H1 (cell line): Measurements from ENCODE around the gene NFAT5. TPM values are rescaled to one million over a fixed set of nuclear protein-coding genes. Genes with fewer than 3 reads are reported as not detected.

Experiments
- CTCF ChIA-PET: fragments of 300-600 bp; sonication (Branson Sonifier 250); formaldehyde crosslinking; loops from one replicate; lab custom pipeline; 2021; ENCODE audit not compliant: partially characterized antibody; lab: Charles Lee
- POLR2A ChIA-PET: fragments of 300-600 bp; sonication (Branson Sonifier 250); formaldehyde crosslinking; loops from one replicate; lab custom pipeline; 2021; ENCODE audit warnings: inconsistent platforms; ENCODE audit not compliant: partially characterized antibody; lab: Charles Lee
- DNase-seq, 2 experiments: peaks; one replicate each; pipeline versions ENCODE4 v3.0.0 to v3.0.0-alpha.2; 2010 to 2022; ENCODE audit warnings: low spot score in 2 of 2, low read depth in 1 of 2, mixed read lengths in 1 of 2
- FAIRE-seq: peaks from 2 replicates; lab custom pipeline; 2011; peaks lifted over from hg19 to GRCh38; lab: Jason Lieb, UNC
- H2AFZ ChIP-seq: 2 replicates; pipeline ENCODE4 v1.8.1; 2012; ENCODE audit warnings: low read length, inconsistent platforms
- H2AK5ac ChIP-seq: 2 replicates; pipeline ENCODE4 v1.6.1; 2013; ENCODE audit warnings: low read depth, low read length
- H2BK120ac ChIP-seq: replicated peaks from 2 replicates; pipeline ENCODE3; 2013; ENCODE audit warnings: low read depth, low read length, inconsistent platforms
- H2BK12ac ChIP-seq: 2 replicates; pipeline ENCODE4 v1.6.1; 2013; ENCODE audit warnings: low read depth, low read length
- H2BK15ac ChIP-seq: 2 replicates; pipeline ENCODE4 v1.6.1; 2013; ENCODE audit warnings: low read length
- H2BK20ac ChIP-seq: 2 replicates; pipeline ENCODE4 v1.6.1; 2013; ENCODE audit warnings: low read length
- H2BK5ac ChIP-seq: 2 replicates; pipeline ENCODE4 v1.6.1; 2013; ENCODE audit warnings: low read depth, low read length
- H3K14ac ChIP-seq: 2 replicates; pipeline ENCODE4 v1.6.1; 2013; ENCODE audit warnings: inconsistent platforms; ENCODE audit not compliant: insufficient read length
- H3K18ac ChIP-seq: 2 replicates; pipeline ENCODE4 v1.6.1; 2013; ENCODE audit warnings: low read length; ENCODE audit errors: extremely low read depth
- H3K23ac ChIP-seq: 2 replicates; pipeline ENCODE4 v1.6.1; 2013; ENCODE audit warnings: inconsistent platforms; ENCODE audit not compliant: insufficient read length
- H3K23me2 ChIP-seq: 2 replicates; pipeline ENCODE4 v1.6.1; 2013; ENCODE audit warnings: low read depth, low read length
- H3K27ac ChIP-seq: 2 replicates; pipeline ENCODE4 v1.6.1; 2011; ENCODE audit warnings: low read depth, low read length, inconsistent platforms
- H3K27me3 ChIP-seq, 4 experiments: replicated peaks in 1 of 4; 1 replicate in 1 of 4; 2 replicates in 3 of 4; pipeline versions ENCODE4 v1.6.1 to v1.8.1; 2011 to 2013; ENCODE audit warnings: low read length in 3 of 4, mild to moderate bottlenecking in 3 of 4, inconsistent platforms in 2 of 4, mixed read lengths in 2 of 4, moderate library complexity in 1 of 4; ENCODE audit not compliant: control insufficient read depth in 3 of 4, insufficient read depth in 3 of 4; ENCODE audit errors: extremely low read depth in 1 of 4
- H3K36me3 ChIP-seq, 4 experiments: 2 replicates each; pipeline versions ENCODE4 v1.6.1 to v1.8.1; 2011 to 2013; ENCODE audit warnings: mild to moderate bottlenecking in 4 of 4, low read length in 3 of 4, moderate library complexity in 2 of 4, control low read depth in 1 of 4, inconsistent platforms in 1 of 4; ENCODE audit not compliant: insufficient read depth in 4 of 4, control insufficient read depth in 2 of 4
- H3K4ac ChIP-seq: replicated peaks from 2 replicates; pipeline ENCODE3; 2013; ENCODE audit warnings: low read length, low read depth, mixed read lengths, inconsistent platforms; ENCODE audit not compliant: insufficient read length
- H3K4me1 ChIP-seq, 4 experiments: replicated peaks in 1 of 4; 1 replicate in 1 of 4; 2 replicates in 3 of 4; pipeline versions ENCODE4 v1.6.1 to v1.8.1; 2011 to 2013; ENCODE audit warnings: low read length in 3 of 4, inconsistent platforms in 2 of 4, mixed read lengths in 1 of 4; ENCODE audit not compliant: insufficient read depth in 4 of 4, control insufficient read depth in 3 of 4
- H3K4me2 ChIP-seq, 2 experiments: 2 replicates each; pipeline versions ENCODE4 v1.6.1 to v1.8.1; 2011 to 2013; ENCODE audit warnings: low read depth in 2 of 2, low read length in 2 of 2, control low read depth in 1 of 2, inconsistent platforms in 1 of 2, mild to moderate bottlenecking in 1 of 2; ENCODE audit not compliant: insufficient read depth in 1 of 2
- H3K4me3 ChIP-seq, 4 experiments: fragments of 200-600, 300-600 bp in 1 of 4; sonication (generic), shearing (Covaris generic), sonication (Bioruptor Twin) in 1 of 4; 2 replicates each; pipeline versions ENCODE4 v1.5.1 to v1.8.1; 2011 to 2016; ENCODE audit warnings: low read length in 4 of 4, low read depth in 3 of 4, control low read depth in 2 of 4, inconsistent platforms in 2 of 4, mild to moderate bottlenecking in 2 of 4, mixed read lengths in 1 of 4, moderate library complexity in 1 of 4; ENCODE audit not compliant: insufficient read depth in 2 of 4; ENCODE audit errors: extremely low read depth in 1 of 4
- H3K56ac ChIP-seq: replicated peaks from 2 replicates; pipeline ENCODE3; 2013; ENCODE audit warnings: low read depth, mild to moderate bottlenecking, mixed read lengths, low read length, inconsistent platforms; ENCODE audit not compliant: insufficient read length
- H3K79me1 ChIP-seq: 2 replicates; pipeline ENCODE4 v1.6.1; 2013; ENCODE audit warnings: low read depth, low read length, control low read depth
- H3K79me2 ChIP-seq, 2 experiments: 2 replicates each; pipeline versions ENCODE4 v1.6.1 to v1.8.1; 2012 to 2013; ENCODE audit warnings: low read length in 2 of 2, mild to moderate bottlenecking in 2 of 2, inconsistent platforms in 1 of 2; ENCODE audit not compliant: insufficient read depth in 2 of 2, control insufficient read depth in 1 of 2
- H3K9ac ChIP-seq, 4 experiments: replicated peaks in 1 of 4; 1 replicate in 1 of 4; 2 replicates in 3 of 4; pipeline versions ENCODE4 v1.6.1 to v1.8.1; 2011 to 2013; ENCODE audit warnings: low read depth in 3 of 4, low read length in 3 of 4, control low read depth in 2 of 4, mild to moderate bottlenecking in 2 of 4, moderate library complexity in 2 of 4, inconsistent platforms in 1 of 4; ENCODE audit errors: extremely low read depth in 1 of 4
- H3K9me3 ChIP-seq, 2 experiments: 2 replicates each; pipeline versions ENCODE4 v1.6.1 to v1.8.1; 2012 to 2013; ENCODE audit warnings: mild to moderate bottlenecking in 2 of 2, moderate library complexity in 2 of 2, control low read depth in 1 of 2, inconsistent platforms in 1 of 2, low read depth in 1 of 2, low read length in 1 of 2, mixed read lengths in 1 of 2; ENCODE audit not compliant: insufficient read depth in 2 of 2
- H4K20me1 ChIP-seq, 2 experiments: replicated peaks in 1 of 2; 2 replicates each; pipeline versions ENCODE3 to v1.8.1; 2011 to 2013; ENCODE audit warnings: inconsistent platforms in 2 of 2, low read length in 2 of 2, mild to moderate bottlenecking in 1 of 2; ENCODE audit not compliant: insufficient read depth in 2 of 2, control insufficient read depth in 1 of 2
- H4K5ac ChIP-seq: 2 replicates; pipeline ENCODE4 v1.6.1; 2013; ENCODE audit warnings: low read length, low read depth, mixed read lengths, inconsistent platforms; ENCODE audit not compliant: insufficient read length
- H4K8ac ChIP-seq: 2 replicates; pipeline ENCODE4 v1.8.0; 2013; ENCODE audit warnings: mild to moderate bottlenecking, moderate library complexity, low read length, inconsistent platforms; ENCODE audit not compliant: insufficient read depth; ENCODE audit errors: extremely low read depth
- H4K91ac ChIP-seq: replicated peaks from 2 replicates; pipeline ENCODE3; 2013; ENCODE audit warnings: low read length, mixed read lengths, inconsistent platforms; ENCODE audit not compliant: insufficient read length
- CTCF ChIP-seq, 3 experiments: IDR thresholded peaks; 1 replicate in 2 of 3; 2 replicates in 1 of 3; pipeline versions ENCODE4 v1.5.1 to v1.6.1; 2011; ENCODE audit warnings: low read length in 3 of 3, mild to moderate bottlenecking in 3 of 3, inconsistent platforms in 2 of 3, low read depth in 1 of 3, moderate library complexity in 1 of 3; ENCODE audit not compliant: insufficient read depth in 1 of 3; ENCODE audit errors: control extremely low read depth in 1 of 3
- E2F6 ChIP-seq: IDR thresholded peaks from 2 replicates; pipeline ENCODE4 v1.6.1; 2012; ENCODE audit warnings: inconsistent platforms
- FOSL1 ChIP-seq: IDR thresholded peaks from 2 replicates; pipeline ENCODE4 v1.6.1; 2011; ENCODE audit warnings: mild to moderate bottlenecking, low read depth, low read length, moderate library complexity; ENCODE audit not compliant: insufficient read depth
- NANOG ChIP-seq: IDR thresholded peaks from 2 replicates; pipeline ENCODE4 v1.6.1; 2011; ENCODE audit warnings: low read length, low read depth, mild to moderate bottlenecking, inconsistent platforms; ENCODE audit not compliant: insufficient read depth, poor library complexity, severe bottlenecking
- RAD21 ChIP-seq, 2 experiments: IDR thresholded peaks in 1 of 2; conservative IDR thresholded peaks in 1 of 2; 2 replicates each; pipeline ENCODE4 v1.6.1; 2011; ENCODE audit warnings: low read depth in 2 of 2, low read length in 2 of 2, improper control_type of control experiment in 1 of 2, inconsistent platforms in 1 of 2, mild to moderate bottlenecking in 1 of 2, moderate library complexity in 1 of 2
- SIX5 ChIP-seq: IDR thresholded peaks from 2 replicates; pipeline ENCODE4 v1.6.1; 2011; ENCODE audit warnings: mild to moderate bottlenecking, low read depth, low read length
- WGBS, 2 experiments: shearing (Covaris generic) in 1 of 2; methylation state at CpG; one replicate each; pipeline versions ENCODE4 v1.1.6 to v1.1.7; 2013 to 2015; ENCODE audit warnings: low lambda C conversion rate in 2 of 2, mixed read lengths in 2 of 2, inconsistent platforms in 1 of 2, low coverage in 1 of 2, missing lambda C conversion rate in 1 of 2; ENCODE audit not compliant: insufficient replicate concordance in 2 of 2, insufficient coverage in 1 of 2, insufficient read length in 1 of 2; ENCODE audit errors: extremely low coverage in 1 of 2, missing lambda C conversion rate in 1 of 2; 5-methylcytosine and 5-hydroxymethylcytosine counted together
- polyA plus RNA-seq, 7 experiments: library from polyadenylated mRNA; depleted of rRNA in 3 of 7; stranded (reverse) in 5 of 7; unstranded in 2 of 7; fragments of >200 nt in 5 of 7; fragments of 200-250 nt in 2 of 7; gene quantifications; 1 replicate in 5 of 7; 2 replicates in 1 of 7; 4 replicates in 1 of 7; pipeline versions ENCODE4 v1.2.1 to v1.2.3, GENCODE V29; 2011 to 2013; ENCODE audit warnings: missing spikeins in 2 of 7, mixed read lengths in 2 of 7
- total RNA-seq: library from RNA; stranded (reverse); fragmentation: NEBNext Ultra II Directional; extraction: Animal tissue kit (Norgen Biotek cat#: 25700); gene quantifications from 2 replicates; pipeline ENCODE4 v1.2.1, GENCODE V29; 2021

NFAT5 gene
- total and polyA plus RNA-seq, 2 of the 8 experiments (the other 6 are each of a cell fraction or from before 2014, with no cell fraction given): 8.9 to 29.0 TPM

GRCh38 chr16:69709456-69710084, 143.8 kb downstream of the NFAT5 start:
- Histone ChIP-seq H3K23me2 (no peaks in the 10 kb centered on the region), H3K27ac (no peak overlapping the region), H4K8ac (no peak overlapping the region), H3K4me1 (no peaks in the 10 kb centered on the region), H3K36me3 (peaks cover 0 to 3% (median 1%) of the 10 kb centered on the region in 4 experiments; a peak in 2 of 8 replicates), H3K18ac (no peak overlapping the region), H2AFZ (no peak overlapping the region), H4K5ac (no peak overlapping the region), H2BK12ac (no peak overlapping the region), H3K56ac (no peak overlapping the region), H2BK120ac (no peak overlapping the region), H2BK20ac (no peak overlapping the region), H4K91ac (no peak overlapping the region), H2BK15ac (no peak overlapping the region), H3K4me3 (no peak overlapping the region), H3K79me2 (no peaks in the 10 kb centered on the region), H3K9me3 (no peaks in the 10 kb centered on the region), H3K27me3 (no peaks in the 10 kb centered on the region), H2AK5ac (no peak overlapping the region), H3K9ac (no peak overlapping the region), H3K14ac (no peak overlapping the region), H3K4ac (no peak overlapping the region), H3K79me1 (no peaks in the 10 kb centered on the region), H2BK5ac (no peak overlapping the region), H3K4me2 (no peak overlapping the region), H4K20me1 (no peaks in the 10 kb centered on the region), H3K23ac (no peak overlapping the region)
- WGBS, 2 experiments: 78% methylated on average over 5 of the region's 5 CpGs; no CpG with 5 or more reads in 1 of the 2 experiments
- FAIRE-seq: peak; percentile 36
- ChIA-PET POLR2A (interaction anchor here (1.4 to 2.9 kb wide), 3 partner anchors 16 to 45 kb away, joined by 5 to 18 read pairs (median 11); partner anchors contain the start of genes NOB1 and NQO1), CTCF (interaction anchor here (0.6 to 7.5 kb wide), 20 partner anchors 11 to 381 kb away, joined by 3 to 88 read pairs (median 4); partner anchors contain the start of genes NOB1 and NQO1)
- TF ChIP-seq E2F6 (no peak), RAD21 (IDR thresholded peaks at IDR 0.05 in 1 of 2, conservative IDR thresholded peaks at IDR 0.05 in 1 of 2; ENCODE audit: low read depth in 2 of 2, low read length in 2 of 2) (peak; percentile 74 to 75), NANOG (no peak), CTCF (IDR thresholded peaks at IDR 0.05; ENCODE audit: control extremely low read depth in 1 of 3, insufficient read depth in 1 of 3, low read depth in 1 of 3, low read length in 3 of 3) (peak in 2 of 3 experiments; percentile 41 to 67; a peak in 2 of 4 replicates), FOSL1 (no peak), SIX5 (no peak)
- peak in 1 of 2 experiments; percentile 38 for DNase-seq
